GM19238 (cell line): ENCODE results near the gene RNH1.

ENCODE experiments used
- DNase-seq: peaks from one replicate; pipeline ENCODE4 v3.0.0; 2011; ENCODE audit warnings: low spot score; ENCODE audit not compliant: insufficient read length

The RNH1 gene

DNA sequence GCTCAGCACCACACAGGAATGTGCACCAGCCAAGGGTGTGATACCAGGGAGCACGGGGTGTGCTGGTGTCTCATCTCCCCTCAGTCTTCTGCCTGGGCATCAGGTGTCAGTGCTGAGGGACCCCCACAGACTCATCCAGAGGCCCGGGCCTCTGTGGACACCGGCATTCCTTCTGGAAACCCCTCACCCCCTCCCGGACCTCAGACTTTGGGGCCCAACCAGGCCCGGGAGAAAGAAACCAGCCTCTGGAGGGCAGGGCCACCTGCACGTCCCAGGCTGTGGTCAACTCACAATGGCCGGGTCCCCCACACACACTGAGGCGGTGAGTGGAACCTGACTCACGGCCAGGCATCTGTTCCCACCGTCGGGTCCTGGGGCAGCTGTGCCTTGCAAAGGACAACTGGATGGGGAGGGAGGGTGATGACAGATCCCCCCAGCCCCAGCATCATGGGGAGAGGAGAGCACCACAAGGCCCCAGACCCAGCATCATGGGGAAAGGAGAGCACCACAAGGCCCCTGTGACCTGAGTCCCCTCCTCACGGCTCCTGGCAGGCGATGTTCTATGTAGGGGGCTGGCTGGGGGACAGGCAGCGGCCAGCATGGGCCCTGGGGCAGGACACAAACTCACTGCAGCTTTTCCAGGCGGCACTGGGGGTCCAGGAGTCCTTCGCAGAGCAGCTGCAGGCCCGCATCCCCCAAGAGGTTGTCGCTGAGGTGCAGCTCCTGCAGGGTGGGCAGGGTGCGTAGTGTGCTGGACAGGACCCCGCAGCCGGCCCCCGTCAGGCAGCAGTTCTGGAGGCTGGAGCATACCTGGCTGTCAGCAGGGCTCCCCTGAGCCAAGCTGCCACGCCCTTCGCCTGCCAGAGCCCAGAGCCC, 7.6 kb downstream of the RNH1 start:
- DNase-seq = no peak

DNA sequence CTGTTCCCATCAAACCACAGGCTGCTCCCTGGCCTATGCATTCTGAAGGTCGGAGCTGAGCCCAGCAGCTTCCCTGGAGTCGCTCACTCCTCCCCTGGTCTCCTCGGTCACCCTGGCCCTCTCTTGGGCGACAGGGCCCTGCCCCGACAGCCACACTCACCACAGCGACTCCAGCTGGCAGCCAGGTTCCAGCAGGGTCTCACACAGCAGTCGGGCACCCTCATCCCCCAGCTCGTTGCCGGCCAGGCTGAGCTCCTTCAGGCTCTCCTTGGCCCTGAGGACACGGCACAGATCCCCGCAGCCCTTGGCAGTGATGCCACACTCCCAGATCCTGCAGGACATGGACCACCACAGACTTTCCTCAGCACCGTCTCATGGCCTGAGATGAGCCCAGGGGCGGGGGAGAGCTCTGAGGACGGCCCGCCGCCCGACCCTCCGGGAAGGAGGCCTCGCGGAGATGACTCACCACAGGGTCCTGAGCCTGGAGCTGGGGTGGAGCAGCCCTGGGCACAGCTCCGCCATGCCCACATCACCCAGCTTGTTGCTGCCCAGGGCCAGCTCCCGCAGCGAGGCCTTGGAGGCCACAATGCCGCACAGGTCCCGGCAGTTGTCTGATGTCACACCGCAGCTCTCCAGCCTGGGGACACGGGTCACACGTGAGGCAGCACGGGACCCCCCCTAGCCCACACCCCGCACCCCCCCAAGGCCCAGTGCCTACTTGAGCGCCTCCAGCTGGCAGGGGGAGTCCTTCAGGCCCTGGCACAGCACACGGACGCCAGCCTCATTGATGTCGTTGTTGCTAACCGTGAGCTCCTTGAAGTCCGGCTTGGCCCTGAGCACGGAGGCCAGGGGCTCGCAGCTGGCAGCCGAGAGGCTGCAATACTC, 8.5 kb downstream of the RNH1 start:
- no peak for DNase-seq

DNA sequence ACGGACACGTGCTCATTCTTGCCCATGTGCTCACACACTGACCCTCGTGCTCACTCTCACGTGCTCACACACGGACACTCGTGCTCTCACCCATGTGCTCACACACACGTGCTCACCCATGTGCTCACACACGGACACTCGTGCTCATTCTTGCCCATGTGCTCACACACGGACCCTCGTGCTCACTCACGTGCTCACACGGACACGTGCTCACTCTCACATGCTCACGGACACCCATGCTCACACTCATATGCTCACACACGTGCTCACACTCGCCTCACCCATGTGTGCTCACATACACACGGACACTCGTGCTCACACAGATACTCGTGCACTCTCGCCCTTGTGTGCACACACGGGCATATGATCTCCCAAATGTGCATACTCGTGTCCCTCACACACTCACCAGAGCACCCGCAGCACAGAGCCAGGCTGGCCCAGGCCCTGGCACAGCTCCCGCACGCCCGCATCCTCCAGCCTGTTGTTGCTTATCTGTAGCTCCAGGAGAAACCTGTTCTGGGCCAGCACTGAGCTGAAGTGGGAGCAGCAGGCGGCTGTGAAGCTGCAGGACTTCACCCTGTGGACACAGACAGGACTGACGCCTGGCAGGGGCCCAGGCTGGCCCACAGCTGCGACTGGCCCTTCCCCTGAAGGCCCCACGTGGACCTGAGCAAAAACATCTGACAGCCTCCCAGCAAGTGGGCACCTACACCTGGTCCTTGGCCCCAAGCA, 9.3 kb downstream of the RNH1 start:
- no peak for DNase-seq

DNA sequence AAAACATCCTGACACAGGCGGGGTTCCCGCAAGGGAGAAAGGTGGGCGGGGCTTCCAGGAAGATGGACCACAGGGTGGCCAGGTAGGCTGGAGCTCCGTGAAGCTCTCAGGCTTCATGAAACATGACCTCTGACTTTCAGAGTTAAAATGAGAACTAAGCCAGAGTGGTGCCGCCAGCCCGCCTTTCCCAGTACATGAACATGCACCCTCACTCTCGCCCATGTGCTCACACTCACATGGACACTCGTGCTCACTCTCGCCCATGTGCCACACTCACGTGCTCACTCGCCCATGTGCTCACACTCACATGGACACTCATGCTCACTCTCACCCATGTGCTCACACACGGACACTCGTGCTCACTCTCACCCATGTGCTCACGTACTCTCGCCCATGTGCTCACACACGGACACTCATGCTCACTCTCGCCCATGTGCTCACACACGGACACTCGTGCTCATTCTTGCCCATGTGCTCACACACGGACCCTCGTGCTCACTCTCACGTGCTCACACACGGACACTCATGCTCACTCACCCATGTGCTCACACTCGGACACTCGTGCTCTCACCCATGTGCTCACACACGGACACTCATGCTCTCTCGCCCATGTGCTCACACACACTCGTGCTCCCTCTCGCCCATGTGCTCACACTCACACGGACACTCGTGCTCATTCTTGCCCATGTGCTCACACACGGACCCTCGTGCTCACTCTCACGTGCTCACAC, 10.0 kb downstream of the RNH1 start:
- no peak for DNase-seq

DNA sequence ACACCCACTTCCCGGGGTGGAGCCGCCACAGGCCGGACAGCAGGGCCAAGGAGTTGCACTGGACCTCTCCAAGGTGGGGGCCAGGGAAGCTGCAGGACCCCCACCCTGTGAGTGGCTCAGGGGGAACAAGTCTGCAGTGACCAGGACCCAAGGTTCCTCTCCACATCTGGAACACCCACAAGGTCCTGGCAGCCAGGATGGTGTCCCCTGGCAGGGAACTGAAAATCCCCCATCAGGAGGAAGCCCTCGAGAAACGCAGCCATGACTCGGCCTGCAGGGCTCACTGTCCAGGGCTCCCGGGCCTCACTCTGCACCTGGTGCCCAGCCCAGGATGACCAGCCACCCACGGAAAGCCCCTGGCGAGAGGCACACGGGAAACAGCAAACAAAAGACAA, 11.5 kb downstream of the RNH1 start:
- DNase-seq = no peak

DNA sequence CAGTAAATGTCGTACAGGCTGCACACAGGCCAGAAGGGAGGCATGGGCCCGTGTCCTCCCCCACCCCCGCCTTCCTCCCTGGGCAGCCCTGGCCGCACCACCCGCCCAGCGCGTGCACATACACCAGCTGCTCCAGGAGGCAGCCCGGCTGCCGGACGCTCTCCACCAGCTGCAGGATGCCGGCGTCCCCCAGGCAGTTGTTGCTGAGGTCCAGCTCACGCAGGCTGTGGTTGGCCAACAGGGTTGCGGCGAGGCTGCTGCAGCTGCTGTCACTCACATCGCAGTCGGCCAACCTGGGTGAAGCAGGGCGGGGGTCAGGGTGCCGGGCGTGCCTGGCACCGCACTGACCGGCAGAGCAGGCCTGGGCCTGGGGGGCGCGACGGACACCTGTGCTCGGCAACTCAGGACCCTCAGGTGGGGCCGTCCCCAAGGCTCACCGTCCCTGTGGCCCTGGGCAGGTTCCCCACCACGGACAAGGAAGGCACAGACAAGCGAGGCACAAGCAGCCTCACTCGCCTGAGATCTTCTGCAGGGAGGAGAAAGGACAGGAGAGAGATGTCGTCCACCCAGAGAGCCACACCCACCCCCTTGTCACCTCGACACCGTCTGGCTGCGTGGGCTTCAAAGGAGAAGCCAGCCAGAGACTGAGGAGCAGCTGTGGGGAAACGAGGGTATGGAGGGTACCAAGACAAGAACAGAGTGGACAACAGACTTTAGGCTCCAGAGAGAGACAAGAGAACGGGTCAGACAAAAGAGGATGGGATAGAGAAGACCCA, 12.1 kb downstream of the RNH1 start:
- DNase-seq = no peak

DNA sequence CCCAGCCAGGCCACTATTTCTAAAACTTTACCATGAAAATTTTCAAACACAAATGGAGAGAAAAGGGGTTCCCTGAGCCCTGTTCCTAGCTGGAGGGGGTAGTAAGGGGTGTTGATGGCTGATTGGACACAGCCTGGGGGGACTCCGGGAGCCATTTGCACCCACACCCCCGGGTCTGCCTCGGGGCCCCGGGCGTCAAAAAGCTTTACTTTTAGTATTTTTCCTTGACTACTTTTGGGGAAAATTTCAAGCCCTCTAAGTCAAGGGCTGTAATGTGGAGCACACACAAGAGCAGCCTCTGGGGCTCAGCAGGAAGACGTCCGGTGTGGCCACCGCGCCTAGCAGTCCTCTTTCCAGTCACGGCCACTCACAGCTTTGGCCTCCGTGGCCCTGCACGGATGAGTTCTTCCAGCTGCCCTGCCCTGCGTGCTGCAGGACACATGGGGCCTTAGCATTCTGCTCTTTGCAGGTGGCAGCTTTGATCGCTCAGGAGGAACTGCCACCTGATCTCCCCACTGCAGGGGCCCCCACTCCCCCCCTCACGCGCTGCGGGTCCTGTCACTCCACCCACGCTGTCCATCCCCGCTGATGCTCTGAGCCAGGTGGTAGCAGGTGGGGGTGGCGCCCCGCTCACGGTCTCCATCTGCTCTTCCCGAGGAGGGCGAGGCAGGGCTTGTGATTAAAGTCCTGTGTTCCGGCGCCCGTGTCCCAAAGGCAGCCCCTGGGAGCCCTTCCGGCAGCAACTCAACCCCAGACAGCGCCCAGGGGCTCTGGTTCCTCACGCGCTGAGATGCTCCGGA, 14.4 kb downstream of the RNH1 start:
- DNase-seq = no peak

DNA sequence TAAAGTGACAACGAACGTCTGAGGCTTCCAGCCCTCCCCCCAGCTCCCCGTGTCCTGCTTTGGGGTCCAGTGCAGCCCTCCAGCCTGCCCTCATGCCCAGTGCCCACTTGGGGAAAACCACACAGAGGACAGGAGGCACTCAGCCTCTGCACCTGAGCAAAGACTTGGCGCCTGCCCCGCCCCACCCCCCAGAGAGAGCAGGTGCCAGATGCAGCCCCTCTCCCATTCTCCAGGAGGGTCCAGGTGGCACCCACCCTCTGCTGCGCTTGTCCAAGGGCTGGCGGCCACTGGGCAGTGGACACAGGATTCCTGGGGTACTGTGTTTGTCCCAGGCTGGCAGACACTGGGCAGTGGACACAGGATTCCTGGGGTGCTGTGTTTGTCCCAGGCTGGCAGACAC, 15.7 kb downstream of the RNH1 start:
- DNase-seq = no peak

DNA sequence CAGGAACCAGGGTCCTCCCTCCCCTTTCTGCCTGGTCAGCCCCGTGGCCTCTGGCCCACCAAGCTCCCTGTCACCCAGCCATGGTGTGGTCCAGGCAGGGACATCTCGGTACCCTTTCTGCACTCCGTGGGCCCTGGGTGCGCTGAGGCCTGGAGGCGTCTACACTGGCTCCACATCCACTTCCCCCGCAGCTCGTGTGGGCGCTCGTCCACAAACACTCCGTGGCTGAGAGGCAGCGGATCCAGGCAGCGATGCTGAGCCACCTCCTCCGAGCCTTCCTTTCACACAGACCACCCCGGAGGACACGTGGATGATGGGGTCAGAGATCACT, 16.1 kb downstream of the RNH1 start:
- DNase-seq = no peak

DNA sequence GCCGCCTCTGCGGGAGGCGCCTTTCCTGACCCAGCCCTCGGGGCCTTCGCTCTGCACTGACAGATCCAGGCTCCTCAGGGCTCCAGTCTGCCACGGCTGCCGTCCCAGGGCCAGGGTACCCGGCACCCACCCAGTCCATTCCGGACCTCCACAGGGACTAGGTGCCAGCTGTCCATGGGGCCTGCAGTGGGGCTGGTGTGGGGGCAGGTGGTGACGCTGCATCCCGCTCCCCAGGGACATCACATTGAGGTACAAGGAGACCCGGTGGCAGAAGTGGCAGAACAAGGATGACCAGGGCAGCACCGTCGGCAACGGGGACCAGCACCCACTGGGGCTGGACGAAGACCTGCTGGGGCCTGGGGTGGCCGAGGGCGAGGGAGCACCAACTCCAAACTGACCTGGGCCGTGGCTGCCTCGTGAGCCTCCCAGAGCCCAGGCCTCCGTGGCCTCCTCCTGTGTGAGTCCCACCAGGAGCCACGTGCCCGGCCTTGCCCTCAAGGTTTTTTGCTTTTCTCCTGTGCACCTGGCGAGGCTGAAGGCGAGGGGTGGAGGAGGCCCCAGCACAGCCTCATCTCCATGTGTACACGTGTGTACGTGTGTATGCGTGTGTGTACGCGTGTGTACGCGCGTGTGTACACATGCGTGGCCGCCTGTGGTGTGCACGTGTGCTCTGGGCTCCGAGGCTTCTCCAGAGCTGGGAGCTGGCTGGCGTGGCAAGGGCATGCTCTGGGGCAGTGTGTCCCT, 16.7 kb downstream of the RNH1 start:
- no peak for DNase-seq

DNA sequence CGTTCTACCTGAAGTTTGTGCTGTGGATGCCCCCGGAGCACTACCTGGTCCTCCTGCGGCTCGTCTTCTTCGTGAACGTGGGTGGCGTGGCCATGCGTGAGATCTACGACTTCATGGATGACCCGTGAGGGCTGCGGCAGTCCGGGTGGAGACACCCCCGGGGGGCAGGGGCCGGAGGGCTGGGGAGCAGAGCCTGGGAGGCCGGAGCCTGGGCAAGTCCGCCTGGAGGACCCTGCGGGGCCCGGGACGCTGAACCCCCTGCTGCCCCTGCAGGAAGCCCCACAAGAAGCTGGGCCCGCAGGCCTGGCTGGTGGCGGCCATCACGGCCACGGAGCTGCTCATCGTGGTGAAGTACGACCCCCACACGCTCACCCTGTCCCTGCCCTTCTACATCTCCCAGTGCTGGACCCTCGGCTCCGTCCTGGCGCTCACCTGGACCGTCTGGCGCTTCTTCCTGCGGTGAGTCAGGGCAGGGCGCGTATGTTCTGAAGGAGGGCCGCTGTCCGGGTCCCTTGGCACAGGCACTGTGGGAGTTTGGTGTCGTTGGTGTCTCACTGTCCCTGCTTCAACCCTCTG, 17.3 kb downstream of the RNH1 start:
- no peak for DNase-seq

DNA sequence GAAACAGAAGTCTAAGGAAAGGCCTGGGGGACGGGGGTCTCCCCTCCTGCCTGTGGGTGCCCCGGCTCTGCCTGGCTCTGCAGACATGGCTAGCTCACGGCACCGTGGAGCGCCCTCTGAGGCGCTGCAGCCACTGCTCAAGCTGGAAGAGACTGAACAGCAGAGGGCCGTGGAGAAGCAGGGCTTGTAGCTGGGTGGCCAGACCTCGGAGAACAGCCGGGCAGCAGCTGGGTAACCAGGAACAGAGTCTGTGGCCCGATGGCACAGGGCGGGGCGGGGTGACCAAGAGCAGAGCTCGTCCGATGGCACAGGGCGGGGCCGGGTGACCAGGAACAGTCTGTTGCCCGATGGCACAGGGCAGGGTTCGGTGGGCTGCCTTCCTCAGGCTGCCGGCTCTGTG, 18.1 kb downstream of the RNH1 start:
- no peak for DNase-seq

DNA sequence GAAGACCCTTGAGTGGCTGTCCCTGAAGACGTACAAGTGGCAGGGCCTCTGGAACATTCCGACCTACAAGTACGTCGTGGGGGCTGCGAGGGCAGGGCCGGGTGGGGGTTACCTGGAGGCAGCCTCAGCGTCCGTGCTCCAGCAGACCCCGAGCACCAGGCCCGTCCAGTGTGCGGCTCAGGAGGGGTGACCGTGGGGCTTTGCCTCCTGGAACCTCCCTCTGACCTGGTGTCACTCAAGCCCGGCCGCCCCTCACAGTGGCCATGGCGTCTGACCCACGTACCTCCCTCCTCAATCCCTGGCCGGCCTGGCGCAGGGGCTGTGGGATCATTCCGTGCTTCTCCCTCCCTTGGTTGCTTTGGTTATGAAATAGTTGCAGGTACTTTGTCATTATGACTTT, 18.5 kb downstream of the RNH1 start:
- DNase-seq = no peak

DNA sequence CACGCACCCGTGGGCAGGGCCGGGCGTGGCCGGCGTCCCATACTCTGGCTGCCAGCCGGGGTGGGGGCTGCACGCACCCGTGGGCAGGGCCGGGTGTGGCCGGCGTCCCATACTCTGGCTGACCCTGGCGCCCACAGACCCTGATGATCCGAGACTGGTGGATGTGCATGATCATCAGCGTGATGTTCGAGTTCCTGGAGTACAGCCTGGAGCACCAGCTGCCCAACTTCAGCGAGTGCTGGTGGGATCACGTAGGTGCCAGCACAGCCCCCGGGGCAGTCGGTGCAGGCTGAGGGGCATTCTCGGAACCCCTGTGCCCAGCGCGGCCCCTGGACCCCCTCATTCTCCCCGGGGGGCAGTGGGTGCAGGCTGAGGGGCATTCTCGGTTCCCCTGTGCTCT, 19.0 kb downstream of the RNH1 start:
- DNase-seq = no peak

DNA sequence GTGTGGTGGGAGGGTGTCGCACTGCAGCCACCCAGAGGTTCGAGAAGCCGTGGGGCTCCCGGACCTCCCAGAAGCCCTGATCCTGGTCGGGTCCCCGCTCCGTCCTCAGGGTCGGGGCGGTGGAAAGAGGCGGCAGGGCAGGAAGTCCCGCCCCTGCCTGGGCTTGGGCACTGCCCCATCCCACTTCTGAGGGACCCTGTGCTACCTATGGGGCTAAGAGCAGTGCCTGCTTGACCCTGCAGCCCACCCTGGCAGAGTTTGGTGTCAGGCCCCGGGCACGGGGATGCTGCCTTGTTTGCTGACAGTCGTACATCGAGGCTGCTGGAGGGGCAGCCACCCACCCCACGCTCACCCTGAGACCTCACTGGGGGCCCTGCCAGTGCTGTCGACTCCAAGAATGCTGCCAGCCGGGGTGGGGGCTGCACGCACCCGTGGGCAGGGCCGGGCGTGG, 19.4 kb downstream of the RNH1 start:
- no peak for DNase-seq

DNA sequence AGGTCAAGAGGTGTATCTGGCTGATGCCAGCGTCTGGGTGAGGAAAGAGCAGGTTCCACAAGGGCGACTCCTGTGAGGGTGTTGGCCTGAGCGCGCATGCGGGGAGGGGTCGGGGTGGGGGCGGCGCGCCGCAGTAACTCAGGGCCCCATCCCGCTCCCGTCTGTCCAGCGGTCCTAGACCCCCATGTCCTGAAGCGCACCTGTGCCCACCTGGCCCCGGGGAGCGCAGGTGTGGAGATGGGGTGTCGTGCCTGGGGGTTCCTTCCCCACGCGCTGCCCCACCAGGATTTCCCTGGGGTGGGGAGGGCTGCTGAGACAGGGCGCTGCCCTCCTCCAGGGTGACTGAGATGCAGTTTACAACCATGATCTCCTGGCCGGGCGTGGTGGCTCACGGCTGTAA, 20.9 kb downstream of the RNH1 start:
- DNase-seq = no peak

DNA sequence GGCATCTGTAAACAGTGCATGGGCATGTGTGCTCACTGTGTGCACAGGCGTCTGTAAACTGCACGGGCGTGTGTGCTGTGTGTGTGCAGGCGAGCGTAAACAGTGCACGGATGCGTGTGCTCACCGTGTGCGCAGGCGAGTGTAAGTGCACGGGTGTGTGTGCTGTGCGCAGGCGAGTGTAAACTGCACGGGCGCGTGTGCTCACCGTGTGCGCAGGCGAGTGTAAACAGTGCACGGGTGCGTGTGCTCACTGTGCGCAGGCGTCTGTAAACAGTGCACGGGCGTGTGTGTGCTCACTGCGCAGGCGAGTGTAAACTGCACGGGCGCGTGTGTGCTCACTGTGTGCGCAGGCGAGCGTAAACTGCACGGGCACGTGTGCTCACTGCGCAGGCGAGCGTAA, 22.4 kb downstream of the RNH1 start:
- DNase-seq = no peak

DNA sequence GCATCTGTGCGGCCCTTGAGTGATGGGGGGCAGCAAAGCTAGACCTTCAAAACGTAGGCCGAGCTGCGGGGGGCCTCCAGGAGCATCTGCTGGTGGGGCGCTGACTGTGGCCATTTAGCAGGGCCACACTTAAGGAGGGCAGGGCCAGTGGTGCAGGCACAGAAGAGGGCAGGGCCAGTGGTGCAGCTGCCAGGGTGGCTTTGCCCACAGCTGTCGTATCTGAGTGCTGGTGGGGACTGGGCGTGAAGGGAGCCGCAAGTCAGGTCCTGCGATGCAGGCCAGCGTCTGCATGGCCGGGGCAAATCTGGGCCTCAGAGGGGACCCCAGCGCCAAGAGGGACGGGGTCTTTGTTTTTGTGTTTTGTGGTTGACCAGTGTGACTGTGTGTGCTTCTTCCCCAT, 27.7 kb downstream of the RNH1 start:
- DNase-seq = no peak
